SK-N-SH (cell line): Measurements from ENCODE around the gene PRKG1. TPM values are rescaled to one million over a fixed set of nuclear protein-coding genes. Genes with fewer than 3 reads are reported as not detected.

Experiments
- CTCF ChIA-PET: fragments of 300-600, 350-600 bp; formaldehyde crosslinking; extraction: SDS; loops from one replicate; lab custom pipeline; 2021; lab: Yijun Ruan, JAX
- POLR2A ChIA-PET: fragments of 350-600 bp; sonication (Branson Sonifier 250); formaldehyde crosslinking; extraction: SDS; loops from one replicate; lab custom pipeline; 2020; ENCODE audit warnings: antibody characterized with exemption, inconsistent platforms; lab: Yijun Ruan, JAX
- DNase-seq: peaks from one replicate; pipeline ENCODE4 v3.0.0; 2012
- H2AFZ ChIP-seq: fragments of 200-600 bp; sonication (generic); 2 replicates; pipeline ENCODE4 v1.8.1; 2016; ENCODE audit warnings: antibody characterized with exemption, mild to moderate bottlenecking, low read depth
- H3F3A ChIP-seq: fragments of 200-600 bp; sonication (generic); replicated peaks from 2 replicates; pipeline ENCODE3; 2016; ENCODE audit warnings: antibody characterized with exemption, mild to moderate bottlenecking; ENCODE audit not compliant: insufficient read depth
- H3K27ac ChIP-seq, 2 experiments: fragments of 200-500 bp in 1 of 2; fragments of 200-600 bp in 1 of 2; sonication (Bioruptor generic) in 1 of 2; sonication (generic), shearing (Covaris generic) in 1 of 2; 2 replicates each; pipeline versions ENCODE4 v1.5.1 to v1.6.1; 2014 to 2016; ENCODE audit warnings: low read depth in 2 of 2, inconsistent platforms in 1 of 2, low read length in 1 of 2, mild to moderate bottlenecking in 1 of 2, mixed read lengths in 1 of 2
- H3K27me3 ChIP-seq: fragments of 200-600 bp; sonication (generic), shearing (Covaris generic); 2 replicates; pipeline ENCODE4 v1.6.1; 2016; ENCODE audit warnings: mixed run types; ENCODE audit not compliant: insufficient read depth
- H3K36me3 ChIP-seq, 2 experiments: fragments of 200-500 bp in 1 of 2; fragments of 200-600 bp in 1 of 2; sonication (Bioruptor generic) in 1 of 2; sonication (generic) in 1 of 2; replicated peaks in 1 of 2; 2 replicates each; pipeline versions ENCODE3 to v1.5.1; 2014 to 2016; ENCODE audit warnings: low read length in 1 of 2, mild to moderate bottlenecking in 1 of 2; ENCODE audit not compliant: insufficient read depth in 2 of 2, control insufficient read depth in 1 of 2
- H3K4me1 ChIP-seq, 2 experiments: fragments of 200-500 bp in 1 of 2; fragments of 200-600 bp in 1 of 2; sonication (Bioruptor generic) in 1 of 2; sonication (generic), shearing (Covaris generic) in 1 of 2; 2 replicates each; pipeline versions ENCODE4 v1.5.1 to v1.6.1; 2014 to 2016; ENCODE audit warnings: low read depth in 1 of 2, low read length in 1 of 2, mixed run types in 1 of 2; ENCODE audit not compliant: insufficient read depth in 2 of 2, control insufficient read depth in 1 of 2
- H3K4me2 ChIP-seq: fragments of 200-600 bp; sonication (generic), shearing (Covaris generic); 2 replicates; pipeline ENCODE4 v1.6.1; 2017; ENCODE audit warnings: mixed run types
- H3K4me3 ChIP-seq, 2 experiments: fragments of 200-500 bp in 1 of 2; fragments of 200-600 bp in 1 of 2; sonication (Bioruptor generic) in 1 of 2; sonication (generic), shearing (Covaris generic) in 1 of 2; 2 replicates each; pipeline versions ENCODE4 v1.5.1 to v1.8.1; 2014 to 2016; ENCODE audit warnings: low read depth in 2 of 2, inconsistent platforms in 1 of 2, low read length in 1 of 2, mild to moderate bottlenecking in 1 of 2, mixed read lengths in 1 of 2, moderate library complexity in 1 of 2
- H3K79me2 ChIP-seq: fragments of 200-600 bp; sonication (generic); 2 replicates; pipeline ENCODE4 v1.8.1; 2017; ENCODE audit warnings: mild to moderate bottlenecking; ENCODE audit not compliant: insufficient read depth
- H3K9ac ChIP-seq: fragments of 200-600 bp; sonication (generic); 2 replicates; pipeline ENCODE4 v1.6.1; 2017; ENCODE audit warnings: mixed run types
- H3K9me2 ChIP-seq: fragments of 200-600 bp; sonication (generic); 2 replicates; pipeline ENCODE4 v1.6.1; 2017; ENCODE audit warnings: mixed run types
- H3K9me3 ChIP-seq: fragments of 200-600 bp; sonication (generic); 2 replicates; pipeline ENCODE4 v1.6.1; 2017; ENCODE audit warnings: mixed run types, mild to moderate bottlenecking, moderate library complexity
- H4K20me1 ChIP-seq: fragments of 200-600 bp; sonication (generic); 2 replicates; pipeline ENCODE4 v1.6.1; 2017; ENCODE audit warnings: mild to moderate bottlenecking, mixed run types; ENCODE audit not compliant: insufficient read depth
- ELF1 ChIP-seq: IDR thresholded peaks from 2 replicates; pipeline ENCODE4 v1.4.0; 2012
- EP300 ChIP-seq, 2 experiments: IDR thresholded peaks; 2 replicates each; pipeline versions ENCODE4 v1.4.0 to v1.6.1; 2012; ENCODE audit warnings: borderline replicate concordance in 1 of 2, low read depth in 1 of 2, low read length in 1 of 2
- GABPA ChIP-seq: IDR thresholded peaks from 2 replicates; pipeline ENCODE4 v1.4.0; 2012; ENCODE audit warnings: low read depth, mild to moderate bottlenecking
- IRF3 ChIP-seq: fragments of 150-350 bp; IDR thresholded peaks from 2 replicates; pipeline ENCODE4 v1.6.1; 2016; ENCODE audit warnings: mild to moderate bottlenecking, low read depth, low read length
- JUND ChIP-seq: IDR thresholded peaks from 2 replicates; pipeline ENCODE4 v1.4.0; 2012
- MEF2A ChIP-seq: IDR thresholded peaks from 2 replicates; pipeline ENCODE4 v1.4.0; 2012; ENCODE audit warnings: low read depth, borderline replicate concordance
- MXI1 ChIP-seq: IDR thresholded peaks from 2 replicates; pipeline ENCODE4 v1.6.1; 2012; ENCODE audit warnings: mild to moderate bottlenecking, low read depth, low read length, improper control_type of control experiment
- NRF1 ChIP-seq: IDR thresholded peaks from 2 replicates; pipeline ENCODE4 v1.6.1; 2012; ENCODE audit warnings: low read depth, mild to moderate bottlenecking, low read length
- RAD21 ChIP-seq: IDR thresholded peaks from 2 replicates; pipeline ENCODE4 v1.6.1; 2012; ENCODE audit warnings: mild to moderate bottlenecking, low read length
- RFX5 ChIP-seq: IDR thresholded peaks from 2 replicates; pipeline ENCODE4 v1.6.1; 2012; ENCODE audit warnings: mild to moderate bottlenecking, improper control_type of control experiment, low read length
- RXRA ChIP-seq: IDR thresholded peaks from 2 replicates; pipeline ENCODE4 v1.4.0; 2012; ENCODE audit warnings: low read depth, mild to moderate bottlenecking, borderline replicate concordance
- SMC3 ChIP-seq: IDR thresholded peaks from 2 replicates; pipeline ENCODE4 v1.6.1; 2012; ENCODE audit warnings: low read depth, low read length, improper control_type of control experiment
- TAF1 ChIP-seq: IDR thresholded peaks from 2 replicates; pipeline ENCODE4 v1.6.1; 2012; ENCODE audit warnings: low read depth, mild to moderate bottlenecking, low read length, moderate library complexity, borderline replicate concordance
- TCF12 ChIP-seq: IDR thresholded peaks from 2 replicates; pipeline ENCODE4 v1.4.0; 2012
- WGBS: methylation state at CpG from one replicate; pipeline ENCODE4 v1.1.6; 2017; ENCODE audit warnings: low lambda C conversion rate; 5-methylcytosine and 5-hydroxymethylcytosine counted together
- polyA plus RNA-seq, 3 experiments: library from polyadenylated mRNA; depleted of rRNA; stranded (reverse); fragments of >200 nt; gene quantifications; 2 replicates each; pipeline ENCODE4 v1.2.3, GENCODE V29; 2012
- TF ChIP-seq, protein P1 (sequence below): IDR thresholded peaks from 2 replicates; pipeline ENCODE4 v1.4.0; 2012; ENCODE audit warnings: low read depth, borderline replicate concordance
- TF ChIP-seq, protein P2 (sequence below): IDR thresholded peaks from 2 replicates; pipeline ENCODE4; 2012
- TF ChIP-seq, protein P3 (sequence below): IDR thresholded peaks from 2 replicates; pipeline ENCODE4 v1.6.1; 2012; ENCODE audit warnings: mild to moderate bottlenecking, low read depth, low read length, moderate library complexity

Gene PRKG1
- polyA plus RNA-seq, 1 of the 3 experiments (the other 2 are of a cell fraction): 4.1 TPM

- Histone ChIP-seq H3K27me3 (no peaks in the 10 kb centered on the region), H3K4me2 (no peak overlapping the region), H2AFZ (no peak overlapping the region), H3K9ac (no peak overlapping the region), H3K27ac (no peak overlapping the region), H3K79me2 (no peaks in the 10 kb centered on the region), H3K36me3 (no peaks in the 10 kb centered on the region), H3F3A (no peaks in the 10 kb centered on the region), H4K20me1 (no peaks in the 10 kb centered on the region), H3K4me3 (no peak overlapping the region), H3K4me1 (no peaks in the 10 kb centered on the region; a peak in 1 of 4 replicates), H3K9me2 (no peaks in the 10 kb centered on the region), H3K9me3 (no peaks in the 10 kb centered on the region)
- TF ChIP-seq JUND: no peak
- no peak for TF ChIP-seq MEF2A
- no peak for TF ChIP-seq IRF3
- TF ChIP-seq TAF1: no peak
- no peak for TF ChIP-seq ELF1
- no peak for TF ChIP-seq TCF12
- TF ChIP-seq RXRA: no peak
- no peak for TF ChIP-seq RFX5
- no peak for TF ChIP-seq MXI1
- TF ChIP-seq, protein P1, sequence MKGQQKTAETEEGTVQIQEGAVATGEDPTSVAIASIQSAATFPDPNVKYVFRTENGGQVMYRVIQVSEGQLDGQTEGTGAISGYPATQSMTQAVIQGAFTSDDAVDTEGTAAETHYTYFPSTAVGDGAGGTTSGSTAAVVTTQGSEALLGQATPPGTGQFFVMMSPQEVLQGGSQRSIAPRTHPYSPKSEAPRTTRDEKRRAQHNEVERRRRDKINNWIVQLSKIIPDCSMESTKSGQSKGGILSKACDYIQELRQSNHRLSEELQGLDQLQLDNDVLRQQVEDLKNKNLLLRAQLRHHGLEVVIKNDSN: no peak
- no peak for TF ChIP-seq RAD21
- TF ChIP-seq NRF1: no peak
- no peak for TF ChIP-seq EP300 (IDR thresholded peaks at IDR 0.05; ENCODE audit: borderline replicate concordance in 1 of 2, low read depth in 1 of 2, low read length in 1 of 2)
- TF ChIP-seq SMC3: no peak
- TF ChIP-seq GABPA: no peak
- POLR2A ChIA-PET: no interaction called here
- no peak for DNase-seq
- WGBS: 97% methylated on average over 1 of the region's 1 CpG
- CTCF ChIA-PET: no interaction called here
Observed at GRCh38 chr10:51144161-51144781, 70.0 kb downstream of the PRKG1 start.

GRCh38 chr10:51145375-51145774 lies 71.1 kb downstream of the PRKG1 start:
- no peak overlapping the region for H3K4me3 ChIP-seq
- no peaks in the 10 kb centered on the region for H3K79me2 ChIP-seq
- H4K20me1 ChIP-seq: no peaks in the 10 kb centered on the region
- H3F3A ChIP-seq: no peaks in the 10 kb centered on the region
- WGBS: 85% methylated on average over 7 of the region's 7 CpGs
- H3K4me2 ChIP-seq: no peak overlapping the region
- H3K4me1 ChIP-seq: no peaks in the 10 kb centered on the region; a peak in 1 of 4 replicates
- H3K9me3 ChIP-seq: no peaks in the 10 kb centered on the region
- H3K9ac ChIP-seq: no peak overlapping the region
- H2AFZ ChIP-seq: no peak overlapping the region
- no peaks in the 10 kb centered on the region for H3K9me2 ChIP-seq
- TF ChIP-seq, protein P2, sequence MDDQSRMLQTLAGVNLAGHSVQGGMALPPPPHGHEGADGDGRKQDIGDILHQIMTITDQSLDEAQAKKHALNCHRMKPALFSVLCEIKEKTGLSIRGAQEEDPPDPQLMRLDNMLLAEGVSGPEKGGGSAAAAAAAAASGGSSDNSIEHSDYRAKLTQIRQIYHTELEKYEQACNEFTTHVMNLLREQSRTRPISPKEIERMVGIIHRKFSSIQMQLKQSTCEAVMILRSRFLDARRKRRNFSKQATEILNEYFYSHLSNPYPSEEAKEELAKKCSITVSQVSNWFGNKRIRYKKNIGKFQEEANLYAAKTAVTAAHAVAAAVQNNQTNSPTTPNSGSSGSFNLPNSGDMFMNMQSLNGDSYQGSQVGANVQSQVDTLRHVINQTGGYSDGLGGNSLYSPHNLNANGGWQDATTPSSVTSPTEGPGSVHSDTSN: no peak
- TF ChIP-seq, protein P3, sequence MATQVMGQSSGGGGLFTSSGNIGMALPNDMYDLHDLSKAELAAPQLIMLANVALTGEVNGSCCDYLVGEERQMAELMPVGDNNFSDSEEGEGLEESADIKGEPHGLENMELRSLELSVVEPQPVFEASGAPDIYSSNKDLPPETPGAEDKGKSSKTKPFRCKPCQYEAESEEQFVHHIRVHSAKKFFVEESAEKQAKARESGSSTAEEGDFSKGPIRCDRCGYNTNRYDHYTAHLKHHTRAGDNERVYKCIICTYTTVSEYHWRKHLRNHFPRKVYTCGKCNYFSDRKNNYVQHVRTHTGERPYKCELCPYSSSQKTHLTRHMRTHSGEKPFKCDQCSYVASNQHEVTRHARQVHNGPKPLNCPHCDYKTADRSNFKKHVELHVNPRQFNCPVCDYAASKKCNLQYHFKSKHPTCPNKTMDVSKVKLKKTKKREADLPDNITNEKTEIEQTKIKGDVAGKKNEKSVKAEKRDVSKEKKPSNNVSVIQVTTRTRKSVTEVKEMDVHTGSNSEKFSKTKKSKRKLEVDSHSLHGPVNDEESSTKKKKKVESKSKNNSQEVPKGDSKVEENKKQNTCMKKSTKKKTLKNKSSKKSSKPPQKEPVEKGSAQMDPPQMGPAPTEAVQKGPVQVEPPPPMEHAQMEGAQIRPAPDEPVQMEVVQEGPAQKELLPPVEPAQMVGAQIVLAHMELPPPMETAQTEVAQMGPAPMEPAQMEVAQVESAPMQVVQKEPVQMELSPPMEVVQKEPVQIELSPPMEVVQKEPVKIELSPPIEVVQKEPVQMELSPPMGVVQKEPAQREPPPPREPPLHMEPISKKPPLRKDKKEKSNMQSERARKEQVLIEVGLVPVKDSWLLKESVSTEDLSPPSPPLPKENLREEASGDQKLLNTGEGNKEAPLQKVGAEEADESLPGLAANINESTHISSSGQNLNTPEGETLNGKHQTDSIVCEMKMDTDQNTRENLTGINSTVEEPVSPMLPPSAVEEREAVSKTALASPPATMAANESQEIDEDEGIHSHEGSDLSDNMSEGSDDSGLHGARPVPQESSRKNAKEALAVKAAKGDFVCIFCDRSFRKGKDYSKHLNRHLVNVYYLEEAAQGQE: no peak
- TF ChIP-seq, all 33 proteins: peak for 0
- no peaks in the 10 kb centered on the region for H3K27me3 ChIP-seq
- POLR2A ChIA-PET: no interaction called here
- DNase-seq: no peak
- CTCF ChIA-PET: interaction anchor here (1.0 kb wide), 1 partner anchor 11 kb away, joined by 3 read pairs; no protein-coding TSS in a partner anchor
- H3K27ac ChIP-seq: no peak overlapping the region
- H3K36me3 ChIP-seq: no peaks in the 10 kb centered on the region
